Cardiac muscle cell (in vitro differentiated cells and primary cell): ENCODE measurements around the gene RASSF6. TPM values are rescaled to one million over a fixed set of nuclear protein-coding genes. Genes with fewer than 3 reads are reported as not detected.
"Not testable (repeated sequence)": the region's sequence is repeated elsewhere in the genome, so short reads cannot be mapped to it uniquely, and the experiment has no call there.

Experiments
- DNase-seq, 2 donors: peaks; one replicate each; pipeline versions ENCODE4 v3.0.0 to v3.0.0-alpha.2; 2010 to 2017; ENCODE audit warnings: low read depth in 1 of 2, low spot score in 1 of 2
- H3K27ac ChIP-seq: fragments of 200-600 bp; sonication (generic); 2 replicates; pipeline ENCODE4 v1.5.1; 2016
- H3K27me3 ChIP-seq: fragments of 200-600 bp; sonication (generic); 2 replicates; pipeline ENCODE4 v1.6.0; 2016; ENCODE audit warnings: control low read depth
- H3K36me3 ChIP-seq: fragments of 200-600 bp; sonication (generic); 2 replicates; pipeline ENCODE4 v1.5.1; 2016; ENCODE audit warnings: control low read depth
- H3K4me1 ChIP-seq: fragments of 200-600 bp; sonication (generic); 2 replicates; pipeline ENCODE4 v1.8.1; 2017; ENCODE audit warnings: low read depth, mild to moderate bottlenecking, mixed run types
- H3K4me3 ChIP-seq: fragments of 200-600 bp; sonication (generic); 2 replicates; pipeline ENCODE4 v1.5.1; 2016; ENCODE audit warnings: mild to moderate bottlenecking
- H3K9me3 ChIP-seq: fragments of 200-600 bp; sonication (generic); 2 replicates; pipeline ENCODE4 v1.5.1; 2017; ENCODE audit warnings: low read depth, mild to moderate bottlenecking, control low read depth
- CTCF ChIP-seq: IDR thresholded peaks from 2 replicates; pipeline ENCODE4 v1.5.1; 2012; ENCODE audit warnings: low read depth, mild to moderate bottlenecking, low read length
- polyA plus RNA-seq: library from polyadenylated mRNA; unstranded; fragments of >200 nt; fragmentation: Nextera tagmentation; extraction: Ambion mirVana; gene quantifications from 2 replicates; pipeline ENCODE4 v1.2.1, GENCODE V29; 2016
- total RNA-seq: library from RNA; depleted of rRNA; stranded (reverse); fragments of >200 nt; gene quantifications from 2 replicates; pipeline ENCODE4 v1.2.3, GENCODE V29; 2016

The RASSF6 gene
- total RNA-seq (not detected in 2 replicates), polyA plus RNA-seq (not detected in 2 replicates)

GRCh38 chr4:73620115-73620792, at the start of gene RASSF6:
Gene RASSF6 (minus strand): TSS chr4:73620436. CDS start chr4:73611795, 8,641 bp downstream.
- no peak for TF ChIP-seq CTCF
- Histone ChIP-seq H3K4me1 (no peaks in the 10 kb centered on the region), H3K36me3 (no peaks in the 10 kb centered on the region), H3K27me3 (peaks cover 22% of the 10 kb centered on the region), H3K9me3 (no peaks in the 10 kb centered on the region), H3K27ac (no peak within 1 kb of the TSS), H3K4me3 (peak within 1 kb of the TSS; percentile 22)
- DNase-seq = peak in 1 of 2 donors; percentile 54

GRCh38 chr4:73669410-73670183, 49.4 kb upstream of the RASSF6 start:
- Histone ChIP-seq H3K4me3 (no peak overlapping the region), H3K27ac (no peak overlapping the region), H3K9me3 (no peaks in the 10 kb centered on the region), H3K27me3 (no peaks in the 10 kb centered on the region), H3K36me3 (no peaks in the 10 kb centered on the region), H3K4me1 (no peaks in the 10 kb centered on the region)
- TF ChIP-seq CTCF = no peak
- DNase-seq = peak in 1 of 2 donors; percentile 81

- H3K4me3 ChIP-seq = no peak overlapping the region
- no peaks in the 10 kb centered on the region for H3K9me3 ChIP-seq
These were observed 48.6 kb upstream of the RASSF6 start for GRCh38 chr4:73668782-73669201.

GRCh38 chr4:73665924-73666323, 45.7 kb upstream of the RASSF6 start:
- H3K27ac ChIP-seq, H3K9me3 ChIP-seq, DNase-seq, H3K4me3 ChIP-seq, H3K36me3 ChIP-seq, H3K4me1 ChIP-seq, H3K27me3 ChIP-seq: not testable (repeated sequence)

More at GRCh38 chr4:73668782-73669201, 48.6 kb upstream of the RASSF6 start:
- Histone ChIP-seq H3K4me1 (no peaks in the 10 kb centered on the region), H3K27me3 (no peaks in the 10 kb centered on the region), H3K27ac (no peak overlapping the region), H3K36me3 (no peaks in the 10 kb centered on the region)
- peak in 1 of 2 donors; percentile 32 for DNase-seq
- TF ChIP-seq CTCF = no peak

- Histone ChIP-seq H3K4me3 (no peak overlapping the region), H3K9me3 (no peaks in the 10 kb centered on the region), H3K4me1 (no peaks in the 10 kb centered on the region), H3K36me3 (no peaks in the 10 kb centered on the region), H3K27ac (no peak overlapping the region), H3K27me3 (no peaks in the 10 kb centered on the region)
- TF ChIP-seq CTCF = no peak
- no peak for DNase-seq
These were observed 44.2 kb upstream of the RASSF6 start for GRCh38 chr4:73664470-73664869.

GRCh38 chr4:73663576-73663975, 43.3 kb upstream of the RASSF6 start:
- H3K4me1 ChIP-seq = no peaks in the 10 kb centered on the region
- no peaks in the 10 kb centered on the region for H3K9me3 ChIP-seq
- TF ChIP-seq CTCF = no peak
- no peak overlapping the region for H3K4me3 ChIP-seq
- H3K27ac ChIP-seq = no peak overlapping the region
- DNase-seq = no peak
- no peaks in the 10 kb centered on the region for H3K36me3 ChIP-seq
- H3K27me3 ChIP-seq = no peaks in the 10 kb centered on the region
